ENCODE data around the gene KRT23. TPM values are rescaled to one million over a fixed set of nuclear protein-coding genes. Genes with fewer than 3 reads are reported as not detected.

The KRT23 gene
- total RNA-seq, 4 donors from 2014 or later, result 0.38 to 19.6 (median 4.9) TPM

GRCh38 chr17:40951011-40951622, 13.7 kb upstream of the KRT23 start:
- DNase-seq, result no peak
- H3K27me3 ChIP-seq, result peaks cover 0 to 51% (median 0%) of the 10 kb centered on the region in 4 donors
- intact Hi-C loops (cut with DNase I), result no loop called here
- peaks cover 0 to 34% (median 9%) of the 10 kb centered on the region in 3 donors for H3K4me1 ChIP-seq
- H3K9me3 ChIP-seq, result no peaks in the 10 kb centered on the region
- WGBS, 2 donors, result 79 to 92% methylated on average over 2 of the region's 2 CpGs
- H3K4me3 ChIP-seq, result no peak overlapping the region
- no peak for TF ChIP-seq CTCF (IDR thresholded peaks at IDR 0.05)
- TF ChIP-seq POLR2A (IDR thresholded peaks at IDR 0.05), result no peak
- no peaks in the 10 kb centered on the region for H3K36me3 ChIP-seq
- H3K27ac ChIP-seq, result no peak overlapping the region

GRCh38 chr17:40950176-40950575, 12.7 kb upstream of the KRT23 start:
- no peak overlapping the region for H3K27ac ChIP-seq
- H3K27me3 ChIP-seq, result peaks cover 0 to 55% (median 0%) of the 10 kb centered on the region in 4 donors
- intact Hi-C loops (cut with DNase I), result no loop called here
- no peaks in the 10 kb centered on the region for H3K9me3 ChIP-seq
- no peak overlapping the region for H3K4me3 ChIP-seq
- TF ChIP-seq CTCF (IDR thresholded peaks at IDR 0.05) (no peak), POLR2A (IDR thresholded peaks at IDR 0.05) (no peak)
- DNase-seq, result no peak
- peaks cover 0 to 30% (median 9%) of the 10 kb centered on the region in 3 donors for H3K4me1 ChIP-seq
- H3K36me3 ChIP-seq, result no peaks in the 10 kb centered on the region
- WGBS, 2 donors, result 73 to 83% methylated on average over 7 of the region's 7 CpGs

- Histone ChIP-seq H3K4me3 (no peak overlapping the region), H3K27me3 (peaks cover 0 to 50% (median 0%) of the 10 kb centered on the region in 4 donors), H3K4me1 (peaks cover 0 to 25% (median 9%) of the 10 kb centered on the region in 3 donors), H3K36me3 (no peaks in the 10 kb centered on the region), H3K9me3 (no peaks in the 10 kb centered on the region), H3K27ac (no peak overlapping the region)
- 53 to 65% methylated on average over 10 of the region's 10 CpGs for WGBS, 2 donors
- TF ChIP-seq POLR2A (IDR thresholded peaks at IDR 0.05) (no peak), CTCF (IDR thresholded peaks at IDR 0.05) (no peak)
- intact Hi-C loops (cut with DNase I), result no loop called here
- no peak for DNase-seq
Measured at GRCh38 chr17:40949418-40949817, 12.0 kb upstream of the KRT23 start.

GRCh38 chr17:40947929-40948328, 10.5 kb upstream of the KRT23 start:
- intact Hi-C loops (cut with DNase I), result no loop called here
- H3K4me1 ChIP-seq, result peaks cover 0 to 10% (median 4%) of the 10 kb centered on the region in 3 donors
- no peak for TF ChIP-seq POLR2A (IDR thresholded peaks at IDR 0.05)
- no peak for TF ChIP-seq CTCF (IDR thresholded peaks at IDR 0.05)
- no peak overlapping the region for H3K27ac ChIP-seq
- peaks cover 0 to 45% (median 0%) of the 10 kb centered on the region in 4 donors for H3K27me3 ChIP-seq
- 72 to 78% methylated on average over 2 of the region's 2 CpGs for WGBS, 2 donors
- no peak for DNase-seq
- no peaks in the 10 kb centered on the region for H3K9me3 ChIP-seq
- H3K36me3 ChIP-seq, result no peaks in the 10 kb centered on the region
- no peak overlapping the region for H3K4me3 ChIP-seq

- Histone ChIP-seq H3K36me3 (no peaks in the 10 kb centered on the region), H3K27me3 (peaks cover 0 to 40% (median 0%) of the 10 kb centered on the region in 4 donors), H3K27ac (no peak overlapping the region), H3K9me3 (no peaks in the 10 kb centered on the region), H3K4me3 (no peak overlapping the region), H3K4me1 (no peaks in the 10 kb centered on the region)
- no peak for DNase-seq
- TF ChIP-seq CTCF (IDR thresholded peaks at IDR 0.05) (no peak), POLR2A (IDR thresholded peaks at IDR 0.05) (no peak)
- 84 to 87% methylated on average over 6 of the region's 6 CpGs for WGBS, 2 donors
- intact Hi-C loops (cut with DNase I), result no loop called here
Measured at GRCh38 chr17:40945414-40945813, 8.0 kb upstream of the KRT23 start.
